ENCODE results near the gene SMTN.
A peak's percentile ranks its signal among the peaks of the same experiment; 100 is the strongest.
"Not testable (repeated sequence)": the region's sequence is repeated elsewhere in the genome, so short reads cannot be mapped to it uniquely, and the experiment has no call there.

SMTN gene

DNA sequence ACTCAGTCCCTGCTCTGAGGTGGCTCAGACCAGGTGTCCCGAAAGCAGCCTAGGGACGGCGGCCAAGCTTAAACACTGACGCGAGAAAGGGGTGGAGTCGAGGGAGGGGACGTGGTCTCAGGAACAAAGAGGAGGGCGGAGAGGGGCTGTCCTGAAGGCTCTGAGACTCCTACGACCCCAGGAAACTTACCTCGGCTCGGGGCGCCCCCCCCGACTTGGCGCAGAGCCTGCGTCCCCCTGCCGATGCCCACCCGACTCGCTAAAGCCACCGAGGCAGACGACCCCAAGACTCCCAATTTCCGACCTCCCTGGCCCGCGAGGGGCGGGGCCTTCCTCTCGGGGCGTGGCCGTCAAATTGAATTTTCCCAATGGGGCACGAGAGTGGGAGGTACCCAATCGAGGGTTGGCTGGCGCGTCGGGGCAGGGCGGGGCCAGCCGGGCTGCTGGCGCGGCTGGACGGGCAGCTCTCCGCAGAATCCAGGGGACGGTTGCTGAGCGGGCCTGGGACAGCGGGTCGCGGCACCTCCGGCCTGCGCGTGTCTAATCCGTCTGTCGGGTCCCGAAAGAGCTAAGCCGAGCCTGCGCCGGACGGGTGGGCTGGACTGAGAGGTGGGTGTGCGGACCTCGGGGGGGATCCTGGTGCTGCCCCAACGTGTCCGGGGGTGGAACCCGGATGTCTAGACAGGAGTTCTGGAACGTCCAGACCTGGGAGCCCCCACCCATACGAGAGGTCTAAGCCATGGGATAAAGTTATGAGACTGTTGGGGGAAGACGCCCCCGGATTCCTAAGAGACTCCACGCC is at the start of gene SMTN:
TSS of gene SMTN (plus strand) at position 471 of the 802 bp plus-strand sequence. CDS start 1,941 bp downstream, outside the sequence.
- peak; percentile 92 for DNase-seq

DNA sequence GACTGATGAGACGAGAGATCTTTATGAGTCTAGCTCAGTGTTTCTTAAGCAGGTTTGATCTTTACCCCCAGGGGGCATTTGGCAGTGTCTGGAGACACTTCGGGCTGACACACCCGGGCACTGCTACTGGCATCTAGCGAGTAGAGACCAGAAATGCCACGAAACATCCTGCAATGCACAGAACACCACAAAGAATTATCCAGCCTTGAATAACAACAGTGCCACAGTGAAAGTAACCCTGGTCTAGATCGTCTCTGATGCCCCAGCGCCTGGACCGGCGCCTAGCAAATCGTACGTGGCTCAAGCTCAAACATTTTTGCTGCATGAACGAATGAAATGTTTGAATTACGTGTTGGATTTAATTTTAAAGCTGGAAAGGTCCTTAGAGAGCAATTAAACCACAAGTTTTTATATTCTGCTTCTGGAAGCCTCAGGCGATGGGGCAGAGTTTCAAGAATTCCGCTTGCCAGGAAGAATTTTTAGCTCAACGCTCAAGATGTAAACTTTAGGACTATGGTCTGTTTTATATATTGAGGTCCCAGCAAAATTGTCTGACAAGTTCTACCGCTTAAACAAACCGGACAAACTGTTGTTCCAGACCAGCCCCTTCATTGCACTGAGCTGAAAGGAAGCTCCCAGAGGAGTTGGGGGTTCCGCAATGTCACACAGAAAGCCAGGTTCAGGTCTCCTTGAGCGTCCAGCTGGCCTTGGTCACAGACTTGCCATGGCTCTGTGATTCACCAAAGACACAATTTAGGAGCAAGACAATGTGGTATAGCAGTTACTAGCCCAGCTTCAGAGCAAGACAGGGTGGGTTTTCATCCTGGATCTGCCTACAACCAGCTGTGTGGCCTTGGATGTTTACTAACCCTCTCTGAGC is 44.2 kb upstream of the SMTN start:
- DNase-seq = peak; percentile 35

DNA sequence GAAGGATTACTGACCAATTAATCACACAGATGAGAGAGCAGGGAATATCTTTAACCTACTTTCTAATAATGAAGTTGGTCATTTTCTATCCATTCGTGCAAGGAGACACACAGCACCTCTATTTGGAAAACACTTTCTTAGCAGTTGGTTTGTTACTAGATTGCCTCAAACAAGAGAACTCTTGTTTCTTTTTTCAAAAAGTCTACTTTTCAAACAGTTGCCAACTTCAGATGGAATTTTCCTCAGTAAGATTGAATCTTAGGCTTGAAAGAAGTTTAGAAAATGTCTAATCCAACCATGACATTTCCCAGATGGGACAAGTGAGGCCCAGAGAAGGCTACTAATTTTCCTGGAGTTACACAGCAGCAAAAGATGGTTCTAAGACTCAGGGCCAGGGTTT is 42.4 kb upstream of the SMTN start:
- DNase-seq = no peak

- no peak for DNase-seq
Measured at GRCh38 chr22:31039393-31039792, 41.7 kb upstream of the SMTN start.

DNA sequence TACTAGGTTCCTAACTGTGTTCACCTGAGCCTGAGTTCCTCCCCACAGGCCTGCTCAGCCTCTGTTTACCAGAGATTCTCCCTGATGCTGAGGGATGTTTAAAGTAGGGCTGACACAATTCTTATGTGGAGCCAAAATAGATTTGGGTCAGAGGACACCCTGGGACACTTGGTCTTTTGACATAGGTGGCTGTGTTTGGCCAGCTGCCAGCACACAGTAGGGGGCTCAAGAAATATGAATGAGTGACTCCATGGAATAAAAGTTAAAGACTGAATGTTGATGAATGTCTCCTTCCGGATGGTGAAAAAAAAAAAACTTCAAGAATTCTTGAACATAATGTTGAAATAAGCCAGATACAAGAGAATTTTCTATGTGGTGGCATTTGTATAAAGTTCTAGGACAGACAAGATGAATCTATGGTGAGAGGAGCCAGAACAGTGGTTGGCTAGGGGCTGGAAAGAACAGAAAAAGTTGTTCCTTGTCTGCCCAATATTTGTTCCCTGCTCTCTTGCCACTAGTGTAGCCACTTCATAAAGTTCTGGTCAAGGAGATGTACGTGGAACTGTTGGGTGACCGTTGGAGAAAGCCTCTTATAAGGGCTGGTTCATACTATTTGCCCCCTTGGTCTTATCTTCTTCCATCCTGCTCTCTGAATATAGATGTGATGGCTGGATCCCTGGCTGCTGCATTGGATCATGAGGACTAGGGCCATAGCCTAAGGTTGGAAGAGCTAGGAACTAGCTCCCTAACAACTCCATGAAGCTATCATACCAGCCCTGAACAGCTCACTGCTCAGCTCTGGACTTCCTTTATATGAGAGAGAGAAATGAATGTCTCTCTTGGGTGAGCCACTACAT is 40.3 kb upstream of the SMTN start:
- DNase-seq = no peak

DNA sequence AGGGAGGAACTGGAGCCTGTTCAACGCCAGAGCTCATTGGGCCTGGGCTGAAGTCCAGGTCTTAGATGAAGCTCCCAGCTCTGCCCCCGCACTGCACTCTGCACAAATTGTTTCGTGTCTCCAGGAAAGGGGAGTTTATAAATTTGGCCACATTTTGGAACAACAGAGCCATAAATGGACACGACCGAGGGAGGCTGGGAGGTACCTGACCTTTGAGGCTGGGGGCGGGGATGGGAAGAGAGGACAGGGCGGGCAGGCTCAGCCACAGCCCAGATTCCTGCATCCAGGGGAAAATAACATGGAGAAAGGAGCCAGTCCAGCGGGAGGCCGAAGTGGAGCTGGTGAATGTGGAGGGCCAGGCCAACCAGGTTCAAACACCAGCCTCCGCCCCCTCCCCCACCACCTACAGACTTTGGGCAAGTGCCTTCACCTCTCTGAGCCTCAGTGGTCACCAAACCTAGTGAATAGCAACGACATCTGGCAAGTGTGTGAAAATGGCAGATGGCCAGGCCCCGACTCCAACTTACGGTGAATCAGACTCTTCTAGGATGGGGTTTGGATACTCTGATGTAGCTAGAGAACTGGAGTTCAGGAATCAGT is 36.8 kb upstream of the SMTN start:
- peak; percentile 37 for DNase-seq

GRCh38 chr22:31045900-31046538 is 35.1 kb upstream of the SMTN start:
- peak; percentile 46 for DNase-seq

- DNase-seq = peak; percentile 37
Measured at GRCh38 chr22:31046539-31047226, 34.4 kb upstream of the SMTN start.

- no peak for DNase-seq
Measured at GRCh38 chr22:31048570-31048969, 32.5 kb upstream of the SMTN start.

GRCh38 chr22:31049815-31050420 is 31.2 kb upstream of the SMTN start:
- no peak for DNase-seq

DNA sequence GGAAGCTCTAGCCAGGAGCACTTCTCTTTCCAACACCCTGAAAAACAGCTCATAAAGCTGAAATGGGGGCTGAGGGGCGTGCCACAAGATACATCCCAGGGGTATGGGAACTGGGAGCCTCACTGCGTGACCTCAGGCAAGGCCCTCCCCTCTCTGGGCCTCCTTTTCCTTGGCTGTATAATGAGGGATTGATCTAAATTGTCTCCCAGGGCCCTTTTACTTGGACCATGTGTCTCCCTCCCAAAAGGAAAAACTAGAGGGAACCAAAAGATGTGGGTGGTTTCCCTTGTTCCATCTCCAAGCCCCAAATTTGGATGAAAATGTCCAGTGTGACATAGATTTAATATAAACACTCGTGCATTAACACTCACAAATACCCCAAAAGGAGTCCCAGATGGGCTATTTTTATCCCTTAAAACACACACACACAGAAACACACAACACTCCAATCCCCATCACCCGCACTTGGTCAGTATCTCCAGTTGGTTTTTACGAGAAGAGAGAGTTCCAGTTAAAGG is 25.9 kb upstream of the SMTN start:
- DNase-seq = no peak

DNA sequence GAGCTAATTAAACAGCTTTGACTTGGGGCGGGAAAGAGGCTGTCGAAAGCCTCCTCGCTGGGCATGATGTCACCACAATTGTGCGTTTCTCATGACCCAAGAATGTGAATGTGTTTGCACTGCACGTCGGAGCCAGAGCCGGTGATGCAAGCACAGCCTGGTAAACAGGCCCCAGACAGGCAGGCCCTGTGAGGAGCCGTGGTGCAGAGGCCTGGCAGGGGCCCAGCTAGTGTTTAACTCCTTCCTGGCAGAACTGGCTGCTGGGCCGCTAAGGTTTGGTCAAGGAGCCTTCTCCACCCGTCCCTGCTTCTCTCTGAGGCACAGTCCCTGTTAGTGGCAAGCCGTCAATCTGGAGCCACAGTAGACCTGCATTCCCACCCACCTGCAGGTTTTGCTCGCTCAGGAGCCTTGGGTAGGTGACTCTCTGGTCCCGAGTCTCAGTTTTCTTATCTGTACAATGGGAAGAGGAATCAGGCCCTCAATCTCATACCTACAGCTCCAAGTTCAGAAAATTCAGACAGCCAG is 25.4 kb upstream of the SMTN start:
- DNase-seq = peak; percentile 93

DNA sequence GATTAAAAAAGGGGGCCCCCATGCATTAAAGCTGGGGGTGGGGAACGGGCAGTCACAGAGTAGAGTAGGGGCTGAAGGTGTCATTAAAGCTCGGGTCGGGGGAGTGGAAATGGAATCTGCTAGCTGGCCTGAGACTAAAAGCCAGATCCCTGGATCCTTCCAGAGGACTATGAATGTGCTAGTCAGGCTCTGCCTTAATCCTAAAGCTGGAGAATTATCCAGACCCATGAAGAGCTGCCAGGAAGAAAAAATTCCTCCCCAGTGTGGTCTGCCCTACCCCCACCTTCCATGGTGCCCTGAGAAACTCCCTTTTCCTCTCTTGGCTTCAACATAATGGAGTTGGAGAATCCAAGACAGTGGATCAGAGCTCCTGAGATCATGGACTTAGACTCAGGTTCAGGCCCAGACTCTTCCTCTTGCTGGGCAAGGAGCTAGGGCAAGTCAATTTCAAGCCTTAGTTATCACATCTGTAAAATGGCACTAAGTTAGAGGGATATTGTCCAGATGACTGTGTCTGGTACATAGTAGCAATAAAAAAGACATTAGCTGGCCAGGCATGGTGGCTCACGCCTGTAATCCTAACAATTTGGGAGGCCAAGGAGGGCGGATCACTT is 24.0 kb upstream of the SMTN start:
- no peak for DNase-seq

- DNase-seq = not testable (repeated sequence)
Measured at GRCh38 chr22:31059663-31060062, 21.5 kb upstream of the SMTN start.

DNA sequence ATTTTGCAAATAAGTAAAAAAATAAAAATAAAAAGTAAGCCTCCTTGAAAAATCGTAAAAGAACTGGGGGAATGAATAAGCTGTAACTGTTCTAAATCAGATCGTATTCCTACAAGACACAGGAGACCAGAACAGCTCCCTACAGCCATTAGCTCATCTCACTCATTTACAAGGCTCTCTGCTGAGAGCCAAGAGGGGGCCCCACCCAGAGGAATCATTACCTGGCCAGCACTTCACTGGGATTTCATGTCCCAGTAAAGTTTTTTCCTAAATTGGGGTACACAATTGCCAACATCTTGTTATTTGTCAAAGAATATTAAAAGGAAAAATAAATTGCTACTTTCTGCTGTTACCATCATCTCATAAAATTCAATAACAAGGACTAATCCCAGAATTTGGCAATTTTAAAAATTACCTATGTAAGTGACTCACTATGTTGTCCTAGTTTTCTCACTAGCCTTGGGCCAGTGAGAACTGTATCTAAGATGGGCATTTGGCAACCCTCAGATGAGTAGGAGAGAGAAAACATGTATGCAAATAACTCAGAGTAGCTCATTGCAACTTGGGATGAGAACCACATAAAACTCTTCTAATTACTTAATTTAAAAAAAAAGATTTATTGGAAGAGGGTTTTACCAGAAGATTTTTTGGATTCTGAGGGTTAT is 18.4 kb upstream of the SMTN start:
- DNase-seq = no peak

DNA sequence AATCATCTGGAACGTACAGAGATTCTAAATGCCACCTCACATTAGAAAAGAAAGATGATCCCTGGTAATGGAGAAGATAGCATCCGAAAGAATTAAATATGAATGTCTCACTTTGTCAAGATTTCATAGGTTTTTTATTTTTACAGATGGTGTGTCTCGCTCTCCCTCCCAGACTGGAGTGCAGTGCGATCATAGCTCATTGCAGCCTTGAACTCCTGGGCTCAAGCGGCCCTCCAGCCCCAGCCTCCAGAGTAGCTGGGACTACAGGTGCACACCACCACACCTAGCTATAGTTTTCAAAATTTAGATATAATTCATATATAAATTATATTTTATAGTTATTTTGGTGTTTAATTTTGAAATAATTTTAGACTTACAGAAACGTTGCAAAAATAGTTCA is 16.7 kb upstream of the SMTN start:
- DNase-seq = no peak

GRCh38 chr22:31068970-31069369 is 12.1 kb upstream of the SMTN start:
- DNase-seq = peak; percentile 55

DNA sequence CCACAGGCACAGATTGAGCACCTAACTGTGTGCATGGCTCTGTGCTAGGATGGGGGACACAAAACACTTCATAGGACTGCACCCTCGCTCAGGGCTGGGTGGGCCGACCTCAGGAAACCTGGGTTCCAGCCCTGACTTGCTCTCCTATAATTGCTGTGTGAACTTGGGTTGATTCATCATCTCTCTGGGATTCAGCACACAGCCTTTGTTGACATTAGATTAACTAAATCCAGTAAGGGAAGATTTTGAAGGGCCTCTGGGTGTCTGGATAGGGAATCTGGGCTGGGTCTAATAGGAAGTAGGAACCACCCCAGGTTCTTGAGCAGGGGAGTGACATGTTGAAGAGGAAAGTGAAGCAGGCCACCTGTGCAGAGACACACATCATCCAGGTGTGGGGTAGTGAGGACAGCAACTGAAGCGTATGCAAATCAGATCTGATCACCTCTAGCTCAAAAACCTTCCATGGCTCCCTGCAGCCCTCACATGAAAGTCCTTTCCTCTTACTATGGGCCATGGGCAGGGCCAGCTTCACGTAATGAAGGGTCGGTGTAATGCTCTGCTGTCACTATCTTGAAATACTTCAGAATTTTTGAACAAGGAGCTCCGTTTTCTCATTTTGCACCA is 11.3 kb upstream of the SMTN start:
- not testable (repeated sequence) for DNase-seq

DNA sequence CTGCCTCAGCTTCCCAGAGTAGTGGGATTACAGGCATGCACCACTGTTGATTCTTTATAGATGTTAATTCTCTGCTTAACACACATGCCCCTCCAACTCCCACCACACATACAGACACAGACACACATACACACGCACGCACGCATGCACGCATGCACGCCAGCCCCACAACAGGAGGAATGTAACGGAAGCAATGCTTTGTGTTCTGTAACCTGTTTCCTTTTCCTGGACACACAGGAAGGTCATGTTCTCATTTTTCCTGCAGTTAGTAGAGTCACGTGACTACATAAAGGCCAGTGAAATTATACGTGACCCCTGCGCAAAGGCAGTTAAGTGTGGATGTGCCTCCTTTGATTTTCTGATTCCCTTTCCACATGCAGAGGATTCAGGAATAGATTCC is 8.0 kb upstream of the SMTN start:
- not testable (repeated sequence) for DNase-seq

Data from NCI-H69 (cell line).